GM12872 (cell line): ENCODE measurements around the gene ADA.
A peak's percentile ranks its signal among the peaks of the same experiment; 100 is the strongest.

Experiments used
- TF ChIP-seq, protein P1 (sequence below): IDR thresholded peaks from 3 replicates; pipeline ENCODE4 v1.5.1; 2011; ENCODE audit warnings: low read depth, mild to moderate bottlenecking, low read length, moderate library complexity; ENCODE audit not compliant: insufficient read depth

ADA gene

DNA sequence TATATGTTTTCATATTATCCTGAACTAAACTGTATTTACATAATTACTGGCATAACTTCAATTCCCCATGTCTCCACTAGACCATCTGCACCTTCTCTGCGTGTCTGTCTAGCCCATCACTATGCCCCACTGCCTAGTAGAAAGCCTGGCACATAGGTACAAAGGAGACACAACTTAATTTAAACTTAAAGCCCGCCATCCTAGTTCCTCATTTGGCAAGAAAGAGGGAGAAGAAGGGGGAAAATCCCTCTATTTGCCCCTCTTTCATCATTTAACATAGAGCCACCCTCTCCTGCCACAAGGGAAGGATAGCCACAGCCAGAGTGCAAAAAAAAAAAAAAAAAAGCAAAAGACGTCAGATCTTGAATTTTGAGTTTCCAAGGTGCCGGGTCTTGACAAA lies 67.3 kb downstream of the ADA start:
- TF ChIP-seq, protein P1, sequence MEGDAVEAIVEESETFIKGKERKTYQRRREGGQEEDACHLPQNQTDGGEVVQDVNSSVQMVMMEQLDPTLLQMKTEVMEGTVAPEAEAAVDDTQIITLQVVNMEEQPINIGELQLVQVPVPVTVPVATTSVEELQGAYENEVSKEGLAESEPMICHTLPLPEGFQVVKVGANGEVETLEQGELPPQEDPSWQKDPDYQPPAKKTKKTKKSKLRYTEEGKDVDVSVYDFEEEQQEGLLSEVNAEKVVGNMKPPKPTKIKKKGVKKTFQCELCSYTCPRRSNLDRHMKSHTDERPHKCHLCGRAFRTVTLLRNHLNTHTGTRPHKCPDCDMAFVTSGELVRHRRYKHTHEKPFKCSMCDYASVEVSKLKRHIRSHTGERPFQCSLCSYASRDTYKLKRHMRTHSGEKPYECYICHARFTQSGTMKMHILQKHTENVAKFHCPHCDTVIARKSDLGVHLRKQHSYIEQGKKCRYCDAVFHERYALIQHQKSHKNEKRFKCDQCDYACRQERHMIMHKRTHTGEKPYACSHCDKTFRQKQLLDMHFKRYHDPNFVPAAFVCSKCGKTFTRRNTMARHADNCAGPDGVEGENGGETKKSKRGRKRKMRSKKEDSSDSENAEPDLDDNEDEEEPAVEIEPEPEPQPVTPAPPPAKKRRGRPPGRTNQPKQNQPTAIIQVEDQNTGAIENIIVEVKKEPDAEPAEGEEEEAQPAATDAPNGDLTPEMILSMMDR: 0 out of 3 replicates have a peak, but pooled peaks have one; percentile 22

DNA sequence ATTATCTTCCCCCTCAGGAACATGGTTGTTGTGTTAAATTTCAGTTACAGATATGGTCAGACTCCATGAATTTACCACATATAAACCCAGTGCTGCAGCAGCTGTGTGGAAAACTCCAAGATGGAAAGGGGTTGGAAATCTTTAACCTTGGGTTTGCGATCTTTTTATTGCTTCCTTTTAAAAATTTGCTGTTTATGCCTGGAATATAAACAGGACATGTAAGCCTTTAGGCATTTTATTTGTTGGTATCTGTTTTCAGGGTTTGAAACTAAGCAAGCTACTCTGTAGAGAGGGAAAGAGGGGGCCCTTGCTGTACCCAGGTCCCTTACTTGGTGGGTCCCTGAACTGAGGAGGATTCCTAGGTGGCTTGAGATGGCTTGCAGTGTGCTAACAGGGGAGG lies 68.3 kb downstream of the ADA start:
- TF ChIP-seq, protein P1: no peak

DNA sequence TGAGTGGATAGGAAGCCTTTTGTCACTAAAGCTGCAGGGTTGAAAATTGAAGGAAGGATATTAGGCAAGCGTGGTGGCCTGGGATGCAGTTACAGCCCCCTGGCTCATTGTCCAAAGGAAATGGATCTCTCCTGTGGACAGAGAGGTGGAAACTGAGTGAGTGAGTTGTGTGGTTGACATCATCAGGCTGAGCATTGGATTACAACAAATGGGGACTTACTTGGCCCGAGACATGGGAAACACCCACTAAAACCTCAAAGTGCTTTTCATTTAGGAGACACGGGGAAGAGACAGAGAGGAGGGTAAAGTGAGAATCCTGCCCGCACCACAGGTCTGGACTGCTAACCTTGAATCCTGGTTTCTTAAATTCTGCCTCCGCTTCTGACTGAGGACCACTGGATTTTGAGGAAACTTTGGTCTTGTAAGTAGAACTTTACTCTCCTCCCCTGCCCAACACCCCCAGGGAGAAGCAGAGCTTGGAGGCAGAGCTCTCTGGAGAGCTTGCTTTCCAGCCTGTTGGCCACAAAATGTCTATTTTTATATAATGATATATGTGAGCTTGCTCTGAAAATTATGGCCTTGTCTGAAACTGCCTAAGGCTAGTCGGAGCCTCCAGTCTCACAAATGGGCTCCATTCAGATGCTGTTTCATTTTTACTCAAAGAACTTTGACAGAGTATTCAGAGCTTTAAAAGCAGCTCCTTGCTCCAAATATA lies 69.0 kb downstream of the ADA start, which contains the start of gene PKIG:
PKIG (plus strand) TSS at position 269 of the 715 bp plus-strand sequence. CDS start 31,978 bp downstream, outside the sequence.
- TF ChIP-seq, protein P1: no peak

DNA sequence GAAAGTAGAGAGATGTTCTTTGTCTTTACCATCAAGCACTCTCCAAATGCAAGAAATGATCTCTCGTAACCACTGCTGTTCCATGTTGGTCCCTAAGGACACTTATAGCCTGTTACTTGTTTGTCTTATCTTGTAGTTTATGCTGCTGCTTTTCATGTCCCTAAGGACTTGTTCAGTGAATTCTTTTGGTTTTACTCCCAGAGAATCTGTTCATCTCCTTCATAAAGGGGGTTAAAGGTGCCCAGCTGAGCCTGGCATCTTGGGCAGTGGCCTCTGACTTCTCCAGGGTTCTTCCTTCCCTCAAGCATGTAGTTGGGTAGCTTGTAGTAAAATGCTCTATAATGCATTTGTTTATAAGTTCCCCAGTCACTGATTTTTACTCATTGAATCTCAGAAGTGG lies 70.0 kb downstream of the ADA start:
- TF ChIP-seq, protein P1: no peak

DNA sequence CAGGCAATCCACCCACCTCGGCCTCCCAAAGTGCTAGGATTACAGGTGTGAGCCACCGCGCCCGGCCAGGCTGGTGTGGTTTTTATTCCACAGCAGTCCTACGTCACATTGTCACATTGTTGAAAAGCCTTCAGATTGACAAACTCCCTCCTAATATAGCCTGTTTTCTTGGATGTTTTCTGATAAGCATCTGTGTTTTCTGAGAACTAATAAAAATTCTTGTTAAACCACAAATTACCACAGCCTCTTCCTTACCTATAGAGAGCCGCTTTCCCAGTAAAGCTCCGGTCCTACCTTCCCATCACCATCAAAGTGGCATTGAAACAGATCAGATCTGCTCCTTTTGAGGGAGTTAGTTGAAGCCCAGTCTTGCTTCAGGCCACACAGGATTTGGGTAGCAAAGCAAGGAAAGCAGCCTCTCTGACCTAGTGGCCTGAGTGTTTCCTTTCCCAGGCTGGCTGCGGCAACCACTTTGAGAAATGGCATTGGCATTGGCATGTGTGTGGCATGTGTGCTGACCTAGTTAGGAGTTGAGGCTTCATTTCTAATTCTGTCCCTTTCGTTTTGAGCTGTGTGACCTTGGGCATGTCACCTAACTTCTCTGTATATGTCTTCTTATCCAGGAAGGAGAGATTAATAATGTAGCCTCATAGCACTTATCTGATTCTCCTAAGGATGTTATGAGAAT lies 70.8 kb downstream of the ADA start:
- TF ChIP-seq, protein P1: no peak

DNA sequence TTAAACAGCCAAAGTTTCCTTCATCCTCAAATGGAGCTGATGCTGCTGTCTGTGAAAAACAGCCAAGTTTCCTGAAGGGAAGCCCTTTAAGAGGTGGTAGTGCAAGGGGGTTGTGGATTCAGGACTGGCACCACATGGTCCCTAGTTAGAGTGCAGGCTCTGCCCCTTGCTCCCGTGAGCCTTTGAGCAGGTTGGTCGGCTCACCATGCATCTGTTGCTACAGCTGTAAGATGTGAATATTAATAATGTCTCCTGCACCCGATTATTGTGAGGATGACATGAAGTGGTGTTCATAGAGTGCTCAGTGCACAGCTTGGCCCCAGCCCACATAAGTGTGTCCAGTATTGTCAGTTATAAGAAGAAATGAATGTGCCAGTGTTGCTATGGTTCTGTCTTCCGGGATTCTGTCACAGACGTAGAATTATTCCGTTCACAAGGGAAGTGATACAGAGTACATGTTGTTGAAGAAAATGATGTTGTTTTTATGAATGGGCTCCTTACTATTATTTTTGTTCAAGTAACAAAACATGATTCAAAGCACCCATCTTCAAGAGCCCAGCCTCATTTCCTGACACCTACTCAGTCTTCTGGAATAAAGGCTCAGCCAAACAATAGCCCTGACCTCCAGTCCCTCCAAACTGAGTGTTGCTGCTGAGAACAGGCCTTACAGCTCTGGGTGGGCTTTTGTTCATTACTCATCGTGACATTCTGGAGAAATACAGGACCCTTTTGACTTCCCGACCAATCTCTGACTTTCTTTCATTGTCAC lies 72.0 kb downstream of the ADA start:
- TF ChIP-seq, protein P1: no peak

DNA sequence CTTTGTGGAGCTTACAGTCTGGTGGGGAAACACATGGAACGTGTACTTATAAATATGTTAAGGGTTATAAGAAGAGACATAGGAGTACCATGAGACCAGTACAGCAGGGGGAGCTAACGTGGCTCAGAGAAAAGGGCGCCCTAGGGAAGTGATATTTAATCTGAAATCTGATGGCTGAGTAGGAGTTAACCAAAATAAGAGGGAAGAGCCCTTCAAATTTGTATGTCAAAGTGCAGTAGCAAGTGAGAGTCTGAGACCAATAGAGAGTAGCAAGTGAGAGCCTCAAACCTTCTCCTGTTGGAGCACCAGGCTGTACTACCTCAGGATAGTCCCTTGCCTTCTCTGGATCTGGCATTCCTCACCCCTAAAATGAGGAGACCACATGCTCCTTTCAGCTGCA lies 75.2 kb downstream of the ADA start:
- TF ChIP-seq, protein P1: peak; percentile 59
